ENCODE measurements around the gene MYDGF.

- no peak for TF ChIP-seq EZH2 (optimal IDR thresholded peaks at IDR 0.05; ENCODE audit: low read depth, low read length)
- no peak for TF ChIP-seq CTCF (IDR thresholded peaks at IDR 0.05; ENCODE audit: low read length)
Observed at GRCh38 chr19:4649392-4650047, 20.6 kb downstream of the MYDGF start.

Measured in MM.1S (cell line).